ENCODE measurements around the gene C15orf40. TPM values are rescaled to one million over a fixed set of nuclear protein-coding genes. Genes with fewer than 3 reads are reported as not detected.

Gene C15orf40
- total RNA-seq, 4 donors from 2014 or later: 7.0 to 11.8 (median 9.1) TPM

DNA sequence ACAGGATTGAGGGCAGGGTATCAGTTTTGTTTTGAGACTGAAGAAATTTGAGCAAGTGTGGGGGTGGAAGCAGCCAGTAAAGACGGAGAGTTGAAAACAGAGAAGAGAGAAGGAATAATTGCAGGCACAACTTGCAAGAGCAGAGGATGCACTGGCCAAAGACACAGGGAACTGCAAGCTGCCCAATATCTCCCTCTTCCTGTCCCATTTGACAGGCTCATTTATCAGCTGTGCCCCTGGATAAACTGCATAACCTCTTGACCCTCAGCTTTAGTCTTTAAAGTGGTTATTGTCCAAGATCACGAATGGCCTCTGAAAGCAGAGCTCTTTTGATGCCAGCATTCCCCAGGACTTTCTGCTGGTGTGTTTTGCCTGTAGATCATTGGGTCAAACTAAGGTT, 30.5 kb downstream of the C15orf40 start:
- DNase-seq (ENCODE audit: extremely low spot score): no peak
- WGBS: 13% methylated on average over 2 of the region's 2 CpGs
- no peak overlapping the region for H3K4me3 ChIP-seq
- H3K9me3 ChIP-seq: no peaks in the 10 kb centered on the region
- H3K36me3 ChIP-seq: no peaks in the 10 kb centered on the region
- TF ChIP-seq POLR2AphosphoS5 (IDR thresholded peaks at IDR 0.05) (no peak), POLR2A (IDR thresholded peaks at IDR 0.05; ENCODE audit: low read depth) (no peak), EP300 (IDR thresholded peaks at IDR 0.05) (no peak)
- TF ChIP-seq, protein P1, sequence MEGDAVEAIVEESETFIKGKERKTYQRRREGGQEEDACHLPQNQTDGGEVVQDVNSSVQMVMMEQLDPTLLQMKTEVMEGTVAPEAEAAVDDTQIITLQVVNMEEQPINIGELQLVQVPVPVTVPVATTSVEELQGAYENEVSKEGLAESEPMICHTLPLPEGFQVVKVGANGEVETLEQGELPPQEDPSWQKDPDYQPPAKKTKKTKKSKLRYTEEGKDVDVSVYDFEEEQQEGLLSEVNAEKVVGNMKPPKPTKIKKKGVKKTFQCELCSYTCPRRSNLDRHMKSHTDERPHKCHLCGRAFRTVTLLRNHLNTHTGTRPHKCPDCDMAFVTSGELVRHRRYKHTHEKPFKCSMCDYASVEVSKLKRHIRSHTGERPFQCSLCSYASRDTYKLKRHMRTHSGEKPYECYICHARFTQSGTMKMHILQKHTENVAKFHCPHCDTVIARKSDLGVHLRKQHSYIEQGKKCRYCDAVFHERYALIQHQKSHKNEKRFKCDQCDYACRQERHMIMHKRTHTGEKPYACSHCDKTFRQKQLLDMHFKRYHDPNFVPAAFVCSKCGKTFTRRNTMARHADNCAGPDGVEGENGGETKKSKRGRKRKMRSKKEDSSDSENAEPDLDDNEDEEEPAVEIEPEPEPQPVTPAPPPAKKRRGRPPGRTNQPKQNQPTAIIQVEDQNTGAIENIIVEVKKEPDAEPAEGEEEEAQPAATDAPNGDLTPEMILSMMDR (IDR thresholded peaks at IDR 0.05): no peak
- H3K27ac ChIP-seq (replicated peaks in 1 of 4): no peak overlapping the region
- H3K4me1 ChIP-seq: peaks cover 5 to 10% (median 8%) of the 10 kb centered on the region in 4 donors
- intact Hi-C loops (cut with DNase I): no loop called here
- no peaks in the 10 kb centered on the region for H3K27me3 ChIP-seq

DNA sequence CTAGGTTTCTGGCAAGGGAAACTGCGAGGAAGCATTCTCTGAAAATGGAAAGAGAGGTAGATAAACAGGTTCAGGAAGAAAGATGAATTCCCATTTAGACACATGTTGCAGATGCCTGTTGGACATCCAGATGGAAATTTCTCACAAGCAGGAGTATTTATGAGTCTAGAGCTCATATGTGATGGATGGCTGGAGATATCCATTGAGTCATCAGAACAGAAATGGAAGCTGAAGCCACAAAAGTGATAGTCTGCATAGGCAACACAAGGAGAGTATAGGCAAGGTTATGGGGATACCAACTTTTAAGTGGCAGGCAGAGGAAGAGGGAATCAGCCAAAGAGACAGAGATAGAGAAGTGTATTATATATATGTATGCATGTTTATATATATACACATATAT, 31.7 kb downstream of the C15orf40 start:
- Histone ChIP-seq H3K27me3 (no peaks in the 10 kb centered on the region), H3K27ac (replicated peaks in 1 of 4) (no peak overlapping the region), H3K36me3 (no peaks in the 10 kb centered on the region), H3K9me3 (no peaks in the 10 kb centered on the region), H3K4me1 (peaks cover 0 to under 1% (median under 1%) of the 10 kb centered on the region in 4 donors), H3K4me3 (no peak overlapping the region)
- 89% methylated on average over 1 of the region's 1 CpG for WGBS
- no peak for TF ChIP-seq EP300 (IDR thresholded peaks at IDR 0.05)
- TF ChIP-seq POLR2AphosphoS5 (IDR thresholded peaks at IDR 0.05): no peak
- TF ChIP-seq, protein P1 (IDR thresholded peaks at IDR 0.05): no peak
- TF ChIP-seq POLR2A (IDR thresholded peaks at IDR 0.05; ENCODE audit: low read depth): no peak
- intact Hi-C loops (cut with DNase I): no loop called here
- DNase-seq (ENCODE audit: extremely low spot score): no peak

DNA sequence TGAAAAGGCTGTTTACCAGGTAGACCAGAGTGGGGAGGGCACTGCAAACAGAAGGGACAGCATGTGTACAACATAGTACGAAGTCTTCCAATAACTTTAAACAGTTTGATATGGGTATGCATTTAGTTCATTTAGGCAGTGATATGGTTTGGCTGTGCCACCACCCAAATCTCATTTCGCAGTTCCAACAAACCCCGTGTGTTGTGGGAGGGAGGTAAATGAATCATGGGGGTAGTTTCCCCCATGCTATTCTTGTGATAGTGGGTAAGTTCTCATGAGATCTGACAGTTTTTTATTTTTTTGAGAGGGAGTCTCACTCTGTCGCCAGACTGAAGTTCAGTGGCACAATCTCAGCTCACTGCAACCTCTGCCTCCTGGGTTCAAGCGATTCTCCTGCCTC, 33.0 kb downstream of the C15orf40 start:
- WGBS: 94% methylated on average over 5 of the region's 5 CpGs
- Histone ChIP-seq H3K4me1 (no peaks in the 10 kb centered on the region), H3K9me3 (no peaks in the 10 kb centered on the region), H3K27ac (replicated peaks in 1 of 4) (no peak overlapping the region), H3K27me3 (no peaks in the 10 kb centered on the region), H3K36me3 (no peaks in the 10 kb centered on the region), H3K4me3 (no peak overlapping the region)
- intact Hi-C loops (cut with DNase I): no loop called here
- no peak for TF ChIP-seq EP300 (IDR thresholded peaks at IDR 0.05)
- TF ChIP-seq POLR2AphosphoS5 (IDR thresholded peaks at IDR 0.05): no peak
- TF ChIP-seq, protein P1 (IDR thresholded peaks at IDR 0.05): no peak
- TF ChIP-seq POLR2A (IDR thresholded peaks at IDR 0.05; ENCODE audit: low read depth): no peak
- DNase-seq (ENCODE audit: extremely low spot score): no peak

DNA sequence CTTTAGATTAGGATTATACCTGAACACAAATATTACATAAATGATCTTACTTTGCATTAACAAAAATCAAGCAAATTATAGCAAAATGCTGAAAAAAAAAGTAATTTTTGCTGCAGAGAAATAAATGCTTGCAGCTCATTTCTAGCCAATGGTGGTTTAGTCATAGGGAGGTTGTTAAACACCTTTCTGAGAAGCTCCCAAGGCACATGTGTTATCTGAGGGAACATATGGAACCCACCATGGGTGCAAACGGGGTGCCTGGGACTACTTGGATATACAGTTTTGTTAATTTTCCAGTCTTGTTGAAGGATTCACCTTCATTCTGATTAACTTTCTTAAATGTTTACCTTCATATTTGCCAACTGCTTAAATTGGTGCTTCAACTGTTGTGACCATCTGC, 34.4 kb downstream of the C15orf40 start:
- no peaks in the 10 kb centered on the region for H3K4me1 ChIP-seq
- H3K4me3 ChIP-seq: no peak overlapping the region
- TF ChIP-seq EP300 (IDR thresholded peaks at IDR 0.05) (no peak), POLR2AphosphoS5 (IDR thresholded peaks at IDR 0.05) (no peak), POLR2A (IDR thresholded peaks at IDR 0.05; ENCODE audit: low read depth) (no peak)
- TF ChIP-seq, protein P1 (IDR thresholded peaks at IDR 0.05): no peak
- H3K27ac ChIP-seq (replicated peaks in 1 of 4): no peak overlapping the region
- no peak for DNase-seq (ENCODE audit: extremely low spot score)
- no peaks in the 10 kb centered on the region for H3K27me3 ChIP-seq
- no peaks in the 10 kb centered on the region for H3K36me3 ChIP-seq
- H3K9me3 ChIP-seq: no peaks in the 10 kb centered on the region
- intact Hi-C loops (cut with DNase I): no loop called here
- 80% methylated on average over 1 of the region's 1 CpG for WGBS

DNA sequence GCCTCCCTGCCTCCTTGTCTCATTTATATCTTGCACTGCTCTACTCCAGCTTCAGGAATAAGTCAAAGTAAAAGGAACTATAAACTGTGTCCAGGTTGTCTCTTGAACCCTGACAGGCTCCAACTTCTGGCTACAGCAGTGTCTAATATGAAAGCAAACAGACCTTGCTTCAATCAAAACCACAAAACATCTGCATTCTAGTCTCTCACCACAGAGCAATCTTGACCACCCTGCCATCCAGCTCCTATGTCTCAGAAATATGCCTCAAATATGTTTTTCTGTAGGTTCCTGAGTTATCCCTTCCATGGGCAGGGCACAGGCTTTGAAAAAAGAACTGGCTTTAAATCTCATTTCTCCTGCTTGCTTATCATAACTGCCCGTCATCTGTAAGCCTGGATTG, 38.4 kb downstream of the C15orf40 start:
- peaks cover 0 to 10% (median 0%) of the 10 kb centered on the region in 4 donors for H3K4me1 ChIP-seq
- no peak overlapping the region for H3K4me3 ChIP-seq
- H3K9me3 ChIP-seq: no peaks in the 10 kb centered on the region
- H3K27ac ChIP-seq (replicated peaks in 1 of 4): no peak overlapping the region
- no peaks in the 10 kb centered on the region for H3K36me3 ChIP-seq
- TF ChIP-seq POLR2AphosphoS5 (IDR thresholded peaks at IDR 0.05) (no peak), EP300 (IDR thresholded peaks at IDR 0.05) (no peak), POLR2A (IDR thresholded peaks at IDR 0.05; ENCODE audit: low read depth) (no peak)
- TF ChIP-seq, protein P1 (IDR thresholded peaks at IDR 0.05): no peak
- WGBS: 91% methylated on average over 1 of the region's 1 CpG
- intact Hi-C loops (cut with DNase I): no loop called here
- no peaks in the 10 kb centered on the region for H3K27me3 ChIP-seq
- DNase-seq (ENCODE audit: extremely low spot score): no peak
